BJ (cell line): ENCODE results near the gene TXNRD3. TPM values are rescaled to one million over a fixed set of nuclear protein-coding genes. Genes with fewer than 3 reads are reported as not detected.

Source experiments
- CTCF ChIA-PET: fragments of 350-600 bp; formaldehyde crosslinking; extraction: SDS; loops from one replicate; lab custom pipeline; 2021; ENCODE audit warnings: antibody characterized with exemption, inconsistent platforms; lab: Yijun Ruan, JAX
- POLR2A ChIA-PET: fragments of 300-600 bp; sonication (Branson Sonifier 250); formaldehyde crosslinking; extraction: SDS; loops from one replicate; lab custom pipeline; 2021; ENCODE audit warnings: antibody characterized with exemption; lab: Charles Lee
- DNase-seq: peaks from one replicate; pipeline ENCODE4 v3.0.0-alpha.2; 2011; ENCODE audit warnings: low read depth
- H3K27me3 ChIP-seq: 2 replicates; pipeline ENCODE4 v1.6.0; 2011; ENCODE audit warnings: low read length; ENCODE audit not compliant: control insufficient read depth, insufficient read depth
- H3K36me3 ChIP-seq: 2 replicates; pipeline ENCODE4 v1.5.1; 2011; ENCODE audit warnings: low read length; ENCODE audit not compliant: control insufficient read depth, insufficient read depth
- H3K4me3 ChIP-seq: 2 replicates; pipeline ENCODE4 v1.5.1; 2011; ENCODE audit warnings: low read depth, mild to moderate bottlenecking, control low read depth, low read length
- CTCF ChIP-seq: IDR thresholded peaks from 2 replicates; pipeline ENCODE4 v1.5.1; 2011; ENCODE audit warnings: low read depth, mild to moderate bottlenecking, control low read depth, inconsistent platforms, low read length, moderate library complexity; ENCODE audit not compliant: insufficient read depth
- polyA plus RNA-seq: library from polyadenylated mRNA; depleted of rRNA; stranded (reverse); fragments of >200 nt; gene quantifications from 2 replicates; pipeline ENCODE4 v1.2.3, GENCODE V29; 2011

The TXNRD3 gene
- polyA plus RNA-seq, 1 experiment = 4.4 TPM

GRCh38 chr3:126621627-126622345 is 33.1 kb downstream of the TXNRD3 start:
- POLR2A ChIA-PET = interaction anchor here (1.0 kb wide), 1 partner anchor 40 kb away, joined by 3 read pairs; no protein-coding TSS in a partner anchor
- no peaks in the 10 kb centered on the region for H3K27me3 ChIP-seq
- no peak for TF ChIP-seq CTCF
- no peaks in the 10 kb centered on the region for H3K36me3 ChIP-seq
- CTCF ChIA-PET = interaction anchor here (0.6 to 1.2 kb wide), 2 partner anchors 13 to 126 kb away, joined by 3 read pairs; no protein-coding TSS in a partner anchor
- H3K4me3 ChIP-seq = no peak overlapping the region
- DNase-seq = no peak

- POLR2A ChIA-PET = no interaction called here
- peak; percentile 6 for DNase-seq
- H3K36me3 ChIP-seq = no peaks in the 10 kb centered on the region
- no peaks in the 10 kb centered on the region for H3K27me3 ChIP-seq
- H3K4me3 ChIP-seq = no peak overlapping the region
- CTCF ChIA-PET = no interaction called here
- no peak for TF ChIP-seq CTCF
These were observed 33.8 kb downstream of the TXNRD3 start for GRCh38 chr3:126621171-126621570.

- TF ChIP-seq CTCF = no peak
- H3K27me3 ChIP-seq = no peaks in the 10 kb centered on the region
- no peak for DNase-seq
- ChIA-PET CTCF (no interaction called here), POLR2A (interaction anchor here (0.7 kb wide), 1 partner anchor 109 kb away, joined by 6 read pairs; no protein-coding TSS in a partner anchor)
- no peak overlapping the region for H3K4me3 ChIP-seq
- H3K36me3 ChIP-seq = no peaks in the 10 kb centered on the region
These were observed 34.2 kb downstream of the TXNRD3 start for GRCh38 chr3:126620738-126621137.

- CTCF ChIA-PET = interaction anchor here (1.4 kb wide), 1 partner anchor 96 kb away, joined by 3 read pairs; no protein-coding TSS in a partner anchor
- DNase-seq = no peak
These were observed 36.2 kb downstream of the TXNRD3 start for GRCh38 chr3:126618760-126619159.

More at GRCh38 chr3:126618760-126619159, 36.2 kb downstream of the TXNRD3 start:
- TF ChIP-seq CTCF = no peak
- no peaks in the 10 kb centered on the region for H3K27me3 ChIP-seq
- POLR2A ChIA-PET = no interaction called here
- no peak overlapping the region for H3K4me3 ChIP-seq
- no peaks in the 10 kb centered on the region for H3K36me3 ChIP-seq
